ACC112 (cell line): Measurements from ENCODE around the gene RHEX.
"Not testable (repeated sequence)": the region's sequence is repeated elsewhere in the genome, so short reads cannot be mapped to it uniquely, and the experiment has no call there.

Experiments
- H2AFZ ChIP-seq: fragments of 200-600 bp; sonication (generic); one replicate; pipeline ENCODE4 v1.6.0; 2017; ENCODE audit warnings: antibody characterized with exemption, low read length; ENCODE audit not compliant: unreplicated experiment
- H3K27ac ChIP-seq: fragments of 200-600 bp; sonication (generic); 2 replicates; pipeline ENCODE4 v1.5.1; 2014; ENCODE audit warnings: low read depth, mild to moderate bottlenecking, antibody characterized with exemption, low read length, moderate library complexity
- H3K27me3 ChIP-seq: fragments of 200-600 bp; sonication (generic); 2 replicates; pipeline ENCODE4 v1.6.1; 2014; ENCODE audit warnings: mild to moderate bottlenecking, antibody characterized with exemption, low read length, moderate library complexity, mixed read lengths; ENCODE audit not compliant: insufficient read depth
- H3K36me3 ChIP-seq: fragments of 200-600 bp; sonication (generic); 2 replicates; pipeline ENCODE4 v1.6.1; 2016; ENCODE audit warnings: mild to moderate bottlenecking, antibody characterized with exemption, low read length, moderate library complexity, mixed read lengths; ENCODE audit not compliant: insufficient read depth
- H3K4me1 ChIP-seq: fragments of 200-600 bp; sonication (generic); one replicate; pipeline ENCODE4 v1.6.1; 2016; ENCODE audit warnings: low read length, mixed read lengths; ENCODE audit not compliant: insufficient read depth, unreplicated experiment, control insufficient read depth
- H3K4me3 ChIP-seq: fragments of 200-600 bp; sonication (generic); 2 replicates; pipeline ENCODE4 v1.5.1; 2014; ENCODE audit warnings: mild to moderate bottlenecking, low read depth, low read length
- H3K79me2 ChIP-seq: fragments of 200-600 bp; sonication (generic); one replicate; pipeline ENCODE4 v1.6.0; 2016; ENCODE audit warnings: low read length; ENCODE audit not compliant: control insufficient read depth, unreplicated experiment, insufficient read depth

The RHEX gene

GRCh38 chr1:206048582-206048981, 4.4 kb upstream of the RHEX start:
- Histone ChIP-seq H3K36me3 (no peaks in the 10 kb centered on the region), H3K79me2 (no peaks in the 10 kb centered on the region), H3K4me1 (no peaks in the 10 kb centered on the region), H2AFZ (no peak overlapping the region), H3K27ac (no peak overlapping the region), H3K4me3 (no peak overlapping the region), H3K27me3 (no peaks in the 10 kb centered on the region; the same call in 1 of the 2 replicates)

GRCh38 chr1:206049293-206049692, 3.7 kb upstream of the RHEX start:
- Histone ChIP-seq H3K27ac (no peak overlapping the region), H3K4me3 (no peak overlapping the region), H2AFZ (no peak overlapping the region), H3K4me1 (no peaks in the 10 kb centered on the region), H3K36me3 (no peaks in the 10 kb centered on the region), H3K27me3 (no peaks in the 10 kb centered on the region; the same call in 1 of the 2 replicates), H3K79me2 (no peaks in the 10 kb centered on the region)

- H3K4me3 ChIP-seq: no peak overlapping the region
- H3K79me2 ChIP-seq: no peaks in the 10 kb centered on the region
- H3K4me1 ChIP-seq: no peaks in the 10 kb centered on the region
- H3K27me3 ChIP-seq: no peaks in the 10 kb centered on the region; the same call in 1 of the 2 replicates
- H2AFZ ChIP-seq: no peak overlapping the region
- no peak overlapping the region for H3K27ac ChIP-seq
- no peaks in the 10 kb centered on the region for H3K36me3 ChIP-seq
Measured at GRCh38 chr1:206049919-206050600, 2.9 kb upstream of the RHEX start.

- no peak overlapping the region for H3K4me3 ChIP-seq
- H2AFZ ChIP-seq: no peak overlapping the region
- H3K27me3 ChIP-seq: no peaks in the 10 kb centered on the region; the same call in 1 of the 2 replicates
- no peaks in the 10 kb centered on the region for H3K36me3 ChIP-seq
- H3K79me2 ChIP-seq: no peaks in the 10 kb centered on the region
- no peak overlapping the region for H3K27ac ChIP-seq
- H3K4me1 ChIP-seq: no peaks in the 10 kb centered on the region
Measured at GRCh38 chr1:206050655-206051235, 2.2 kb upstream of the RHEX start.

GRCh38 chr1:206052231-206052865, 625 bp upstream of the RHEX start:
- H3K79me2 ChIP-seq, H3K4me3 ChIP-seq, H3K36me3 ChIP-seq, H2AFZ ChIP-seq, H3K27ac ChIP-seq, H3K27me3 ChIP-seq, H3K4me1 ChIP-seq: not testable (repeated sequence)

- H3K79me2 ChIP-seq, H3K27ac ChIP-seq, H2AFZ ChIP-seq, H3K4me1 ChIP-seq, H3K27me3 ChIP-seq, H3K4me3 ChIP-seq, H3K36me3 ChIP-seq: not testable (repeated sequence)
Measured at GRCh38 chr1:206053616-206054015, 643 bp downstream of the RHEX start.

- H3K36me3 ChIP-seq, H3K27me3 ChIP-seq, H3K4me3 ChIP-seq, H3K27ac ChIP-seq, H2AFZ ChIP-seq, H3K79me2 ChIP-seq, H3K4me1 ChIP-seq: not testable (repeated sequence)
Measured at GRCh38 chr1:206055069-206055625, 2.2 kb downstream of the RHEX start.

- H3K27me3 ChIP-seq, H2AFZ ChIP-seq, H3K79me2 ChIP-seq, H3K27ac ChIP-seq, H3K4me3 ChIP-seq, H3K36me3 ChIP-seq, H3K4me1 ChIP-seq: not testable (repeated sequence)
Measured at GRCh38 chr1:206055639-206056323, 2.8 kb downstream of the RHEX start.

- not testable (repeated sequence) for H3K4me3 ChIP-seq, H3K4me1 ChIP-seq, H2AFZ ChIP-seq, H3K27ac ChIP-seq, H3K79me2 ChIP-seq, H3K27me3 ChIP-seq, H3K36me3 ChIP-seq
Measured at GRCh38 chr1:206058289-206058926, 5.4 kb downstream of the RHEX start.

GRCh38 chr1:206058927-206059292, 5.9 kb downstream of the RHEX start:
- peaks cover 4% of the 10 kb centered on the region; the same call in 1 of the 2 replicates for H3K27me3 ChIP-seq
- no peaks in the 10 kb centered on the region for H3K36me3 ChIP-seq
- no peak overlapping the region for H2AFZ ChIP-seq
- no peaks in the 10 kb centered on the region for H3K4me1 ChIP-seq
- H3K27ac ChIP-seq: no peak overlapping the region
- no peaks in the 10 kb centered on the region for H3K79me2 ChIP-seq
- H3K4me3 ChIP-seq: no peak overlapping the region
